Kidney epithelial cell (primary cell): Measurements from ENCODE around the gene ZNF436. TPM values are rescaled to one million over a fixed set of nuclear protein-coding genes. Genes with fewer than 3 reads are reported as not detected.
A peak's percentile ranks its signal among the peaks of the same experiment; 100 is the strongest.

Source experiments
- DNase-seq: peaks from one replicate; pipeline ENCODE4 v3.0.0-alpha.2; 2010; ENCODE audit warnings: low read depth
- H3K27me3 ChIP-seq: 2 replicates; pipeline ENCODE4 v1.6.0; 2011; ENCODE audit warnings: low read length; ENCODE audit not compliant: control insufficient read depth, insufficient read depth
- H3K36me3 ChIP-seq: 2 replicates; pipeline ENCODE4 v1.5.1; 2011; ENCODE audit warnings: low read length; ENCODE audit not compliant: control insufficient read depth, insufficient read depth
- H3K4me3 ChIP-seq: 2 replicates; pipeline ENCODE4 v1.5.1; 2011; ENCODE audit warnings: low read depth, mild to moderate bottlenecking, control low read depth, low read length
- total RNA-seq: library from RNA; depleted of rRNA; stranded (reverse); fragments of >200 nt; gene quantifications from 2 replicates; pipeline ENCODE4 v1.2.3, GENCODE V29; 2015
- TF ChIP-seq, protein P1 (sequence below): IDR thresholded peaks from 2 replicates; pipeline ENCODE4 v1.5.1; 2011; ENCODE audit warnings: mild to moderate bottlenecking, moderate library complexity, low read length, control low read depth, inconsistent platforms; ENCODE audit not compliant: insufficient read depth, poor library complexity, severe bottlenecking

ZNF436 gene
- total RNA-seq, 1 donor from 2014 or later, result 11.7 TPM

DNA sequence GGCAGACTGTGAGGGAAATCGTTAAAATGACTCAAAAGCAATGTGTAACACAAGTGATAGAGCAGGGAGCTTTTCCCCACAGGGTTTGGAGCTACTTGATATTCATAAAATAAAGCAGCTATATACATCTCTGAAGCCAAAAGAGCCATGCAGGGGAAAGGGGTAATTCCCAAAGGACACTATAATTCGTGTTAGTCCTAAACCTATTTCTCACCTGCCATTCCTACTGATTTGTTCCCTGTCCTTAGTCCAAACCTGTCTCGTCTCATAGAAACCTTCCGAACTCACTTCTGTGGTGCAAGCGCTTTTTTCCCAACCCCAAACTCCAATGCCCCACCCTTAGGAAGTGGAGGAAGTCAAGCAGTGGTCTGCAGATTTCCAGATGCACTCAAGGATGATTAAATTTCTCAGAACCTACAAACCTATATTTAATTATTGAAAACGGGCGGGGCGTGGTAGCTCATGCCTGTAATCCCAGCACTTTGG, 24.6 kb downstream of the ZNF436 start:
- TF ChIP-seq, protein P1, sequence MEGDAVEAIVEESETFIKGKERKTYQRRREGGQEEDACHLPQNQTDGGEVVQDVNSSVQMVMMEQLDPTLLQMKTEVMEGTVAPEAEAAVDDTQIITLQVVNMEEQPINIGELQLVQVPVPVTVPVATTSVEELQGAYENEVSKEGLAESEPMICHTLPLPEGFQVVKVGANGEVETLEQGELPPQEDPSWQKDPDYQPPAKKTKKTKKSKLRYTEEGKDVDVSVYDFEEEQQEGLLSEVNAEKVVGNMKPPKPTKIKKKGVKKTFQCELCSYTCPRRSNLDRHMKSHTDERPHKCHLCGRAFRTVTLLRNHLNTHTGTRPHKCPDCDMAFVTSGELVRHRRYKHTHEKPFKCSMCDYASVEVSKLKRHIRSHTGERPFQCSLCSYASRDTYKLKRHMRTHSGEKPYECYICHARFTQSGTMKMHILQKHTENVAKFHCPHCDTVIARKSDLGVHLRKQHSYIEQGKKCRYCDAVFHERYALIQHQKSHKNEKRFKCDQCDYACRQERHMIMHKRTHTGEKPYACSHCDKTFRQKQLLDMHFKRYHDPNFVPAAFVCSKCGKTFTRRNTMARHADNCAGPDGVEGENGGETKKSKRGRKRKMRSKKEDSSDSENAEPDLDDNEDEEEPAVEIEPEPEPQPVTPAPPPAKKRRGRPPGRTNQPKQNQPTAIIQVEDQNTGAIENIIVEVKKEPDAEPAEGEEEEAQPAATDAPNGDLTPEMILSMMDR, result no peak

DNA sequence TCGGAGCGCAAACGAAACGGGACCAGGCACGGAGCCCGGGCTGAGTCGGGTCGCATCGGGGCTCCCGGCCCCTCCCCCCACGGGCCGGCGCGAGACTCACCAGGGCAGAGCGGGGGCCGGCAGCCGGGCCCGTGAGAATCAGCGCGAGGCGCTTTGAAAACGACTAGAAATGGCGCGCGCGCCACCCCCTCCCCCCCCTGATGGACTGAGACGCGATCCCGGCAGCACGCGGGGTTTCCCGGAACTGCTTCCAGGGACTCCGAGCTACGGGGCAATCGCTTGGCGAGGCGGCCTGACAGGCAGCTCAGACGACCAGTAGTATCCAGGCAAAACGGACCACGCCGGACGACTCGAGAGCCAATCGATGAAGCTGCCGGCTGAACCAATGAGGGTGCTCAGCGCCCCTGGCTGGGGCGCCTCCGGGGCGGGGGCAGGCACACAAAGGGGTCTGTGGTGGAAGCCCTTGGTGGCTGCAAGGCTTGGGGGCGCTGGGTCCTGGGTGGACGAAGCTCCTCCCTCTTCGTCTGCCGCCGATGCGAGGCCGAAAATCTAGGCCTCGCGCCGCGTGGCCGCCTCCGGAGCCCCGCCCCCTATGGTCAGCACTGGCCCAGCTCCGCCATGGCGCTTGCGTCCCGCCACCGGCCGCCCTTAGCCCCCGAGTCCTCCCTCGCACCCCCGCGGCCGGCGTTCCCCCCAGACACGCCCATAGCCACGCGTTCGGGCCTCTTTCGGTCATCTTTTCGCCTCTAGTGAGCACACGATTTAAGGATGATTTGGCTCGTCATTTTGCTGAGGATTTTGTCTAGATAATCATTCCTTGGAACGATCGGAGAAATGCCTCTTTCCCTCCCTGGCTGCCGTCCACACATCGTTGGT, 25.3 kb downstream of the ZNF436 start, which contains the start of gene HNRNPR:
Gene HNRNPR, minus strand, starts transcription at position 174 of the 876 bp plus-strand sequence. CDS start 3,276 bp downstream, outside the sequence.
- peak within 1 kb of the TSS; percentile 74 for H3K4me3 ChIP-seq
- DNase-seq, result peak; percentile 99

More for the DNA sequence above, 24.6 kb downstream of the ZNF436 start:
- DNase-seq, result no peak
- H3K27me3 ChIP-seq, result no peaks in the 10 kb centered on the region
- H3K4me3 ChIP-seq, result peak overlapping the region; percentile 48
- no peaks in the 10 kb centered on the region for H3K36me3 ChIP-seq

DNA sequence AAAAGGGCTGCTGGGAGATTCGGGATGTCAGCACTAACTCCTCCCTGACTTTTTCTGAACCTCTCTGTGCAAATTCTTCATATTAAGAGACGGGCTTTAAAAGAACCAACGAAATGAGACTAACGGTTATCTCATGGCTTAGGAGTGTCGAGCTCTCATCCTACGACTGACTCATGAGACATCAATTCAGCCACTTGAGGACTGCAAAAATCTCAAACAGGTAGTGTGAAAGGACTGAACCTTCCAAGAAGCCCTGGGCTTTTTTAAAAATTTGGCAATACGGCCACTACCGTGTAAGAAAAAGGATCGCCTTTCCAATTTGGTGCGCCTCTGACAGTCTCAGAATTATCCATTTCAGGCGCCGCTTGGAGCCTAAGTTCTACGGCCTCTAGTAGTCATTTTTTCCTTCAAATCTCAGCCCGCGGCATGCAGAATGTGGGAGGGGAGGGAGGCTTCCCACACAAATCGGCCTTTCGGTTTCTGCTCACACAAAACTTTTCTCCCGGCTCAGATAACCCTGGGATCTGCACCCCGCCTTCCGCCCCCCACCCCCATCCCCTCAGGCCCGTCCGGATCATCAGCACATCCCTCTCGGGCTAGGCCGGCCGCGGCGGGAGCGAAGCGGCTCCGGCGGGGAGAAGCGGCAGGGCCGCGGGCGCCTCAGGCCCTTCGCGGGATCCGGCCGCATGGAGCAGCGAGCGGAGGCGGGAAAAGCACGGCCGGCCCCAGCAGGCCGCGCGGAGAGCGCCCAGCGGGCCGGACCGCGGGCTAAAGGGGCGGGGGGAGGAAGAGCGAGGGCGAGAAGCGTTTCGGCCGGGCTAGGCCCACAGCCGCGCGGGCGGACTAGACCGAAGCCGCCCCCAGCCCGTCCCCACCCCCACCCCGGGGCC, 26.2 kb downstream of the ZNF436 start:
- TF ChIP-seq, protein P1, result no peak
- peak; percentile 50 for DNase-seq
- H3K36me3 ChIP-seq, result no peaks in the 10 kb centered on the region

More for the DNA sequence above, 25.3 kb downstream of the ZNF436 start, which contains the start of gene HNRNPR:
- no peaks in the 10 kb centered on the region for H3K27me3 ChIP-seq
- TF ChIP-seq, protein P1, result no peak
- H3K36me3 ChIP-seq, result no peaks in the 10 kb centered on the region

DNA sequence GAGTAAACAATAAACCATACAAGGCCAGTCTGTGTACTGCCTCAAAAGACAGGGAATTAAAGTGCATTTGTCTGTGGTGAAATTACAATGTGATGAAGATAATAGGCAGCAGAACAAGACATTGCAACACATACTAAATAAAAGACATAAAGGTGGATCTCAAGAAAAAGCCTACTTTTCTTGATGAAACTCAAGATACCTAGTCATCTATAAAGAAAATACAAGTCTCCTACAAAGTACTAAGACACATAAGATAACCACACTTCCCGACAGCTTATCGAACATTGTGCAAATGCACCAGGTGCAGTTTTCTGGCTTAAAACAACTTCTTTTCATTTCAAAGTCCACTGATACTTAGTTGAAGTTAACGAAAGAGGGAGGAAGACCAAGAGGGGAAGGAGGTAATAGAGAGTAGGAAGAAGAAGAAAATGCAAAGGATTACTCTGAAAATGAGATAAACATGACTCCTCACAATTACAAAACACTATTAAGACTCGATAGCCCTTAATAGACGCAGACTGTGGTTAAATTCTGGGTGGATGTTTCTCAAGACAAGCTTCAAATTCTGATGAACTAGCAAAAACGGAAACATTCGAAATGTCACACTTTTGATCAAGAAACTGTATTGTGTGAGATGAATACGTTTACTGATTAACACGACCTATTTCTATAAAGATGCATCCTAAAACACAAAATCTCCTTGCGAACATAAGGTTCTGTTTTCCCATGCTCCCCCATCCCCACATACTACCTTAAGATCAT, 27.5 kb downstream of the ZNF436 start:
- TF ChIP-seq, protein P1, result no peak
- Histone ChIP-seq H3K27me3 (no peaks in the 10 kb centered on the region), H3K4me3 (peak overlapping the region; percentile 74), H3K36me3 (no peaks in the 10 kb centered on the region)
- no peak for DNase-seq

More for the DNA sequence above, 26.2 kb downstream of the ZNF436 start:
- H3K4me3 ChIP-seq, result peak overlapping the region; percentile 74
- H3K27me3 ChIP-seq, result no peaks in the 10 kb centered on the region

DNA sequence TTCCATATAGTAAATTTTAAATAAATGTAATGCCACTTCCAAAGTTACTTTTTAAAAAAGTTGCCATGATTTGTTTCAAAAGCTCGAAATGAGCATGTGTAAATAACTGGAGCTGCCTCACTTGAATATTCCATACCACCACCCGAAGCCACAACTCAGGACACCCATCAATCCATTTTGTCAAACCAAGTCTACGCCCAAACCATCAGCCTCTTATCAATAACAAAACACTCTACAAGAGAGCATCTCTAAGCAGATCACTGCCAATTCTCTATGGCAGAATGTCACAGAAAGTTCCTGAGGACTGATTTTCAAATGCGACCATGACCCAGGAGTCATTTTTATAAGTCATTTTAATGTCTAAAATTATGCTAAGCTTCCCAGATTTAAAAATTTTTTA, 30.0 kb downstream of the ZNF436 start:
- H3K36me3 ChIP-seq, result no peaks in the 10 kb centered on the region
- no peak overlapping the region for H3K4me3 ChIP-seq
- no peaks in the 10 kb centered on the region for H3K27me3 ChIP-seq
- DNase-seq, result no peak
- TF ChIP-seq, protein P1, result no peak
